ENCODE measurements around the gene VEGFD.
A peak's percentile ranks its signal among the peaks of the same experiment; 100 is the strongest.

Gene VEGFD

GRCh38 chrX:15299941-15300851 is 84.0 kb downstream of the VEGFD start:
- peak in 1 of 5 experiments; percentile 9 for DNase-seq

- DNase-seq = no peak
Measured at GRCh38 chrX:15298780-15299179, 85.4 kb downstream of the VEGFD start.

GRCh38 chrX:15298201-15298600 is 86.0 kb downstream of the VEGFD start:
- DNase-seq = no peak
